Measurements from ENCODE around the gene SCNN1B. TPM values are rescaled to one million over a fixed set of nuclear protein-coding genes. Genes with fewer than 3 reads are reported as not detected.

Gene SCNN1B
- total and polyA plus RNA-seq, 2 of the 13 experiments (the other 11 are each of a cell fraction or from before 2014, with no cell fraction given), result not detected

GRCh38 chr16:23409522-23409921 is 107.4 kb downstream of the SCNN1B start (continued):
- TF ChIP-seq ARID5B (CRISPR knock-in tag; IDR thresholded peaks at IDR 0.05) (no peak), ISL2 (CRISPR knock-in tag; IDR thresholded peaks at IDR 0.05) (no peak), MTF1 (CRISPR knock-in tag; IDR thresholded peaks at IDR 0.05) (no peak), MLLT10 (CRISPR knock-in tag; IDR thresholded peaks at IDR 0.05) (no peak)

GRCh38 chr16:23410176-23410575 is 108.1 kb downstream of the SCNN1B start:
- H3K79me2 ChIP-seq (ENCODE audit: insufficient read depth, low read length), result no peaks in the 10 kb centered on the region
- 91% methylated on average over 4 of the region's 4 CpGs for WGBS (ENCODE audit: low lambda C conversion rate)
- BruUV-seq (replicated peaks), result no TSS peak
- intact Hi-C loops (cut with micrococcal nuclease; ENCODE audit: unreplicated experiment), result no loop called here
- in situ Hi-C loops (cut with HindIII; ENCODE audit: extremely low pct_ligation_motif_present, low pct_unique_long_range_greater_than_20kb), result no loop called here
- H3K9me3 ChIP-seq (ENCODE audit: low read length), result no peaks in the 10 kb centered on the region
- no peaks in the 10 kb centered on the region for H3K27me3 ChIP-seq (ENCODE audit: control insufficient read depth in 1 of 2, insufficient read depth in 2 of 2, low read length in 2 of 2)
- DNase-seq (ENCODE audit: low spot score) (no peak), ATAC-seq (no peak), FAIRE-seq (no peak)
- H4K20me1 ChIP-seq (ENCODE audit: insufficient read depth, low read length), result no peaks in the 10 kb centered on the region
- no peak overlapping the region for H3K9ac ChIP-seq (ENCODE audit: insufficient read depth, low read depth, low read length)
- TF ChIP-seq GMEB1 (CRISPR knock-in tag; IDR thresholded peaks at IDR 0.05; ENCODE audit: borderline replicate concordance) (no peak), TFE3 (CRISPR knock-in tag; IDR thresholded peaks at IDR 0.05) (no peak), ZNF652 (CRISPR knock-in tag; IDR thresholded peaks at IDR 0.05; ENCODE audit: borderline replicate concordance, low read depth) (no peak), BATF2 (CRISPR knock-in tag; IDR thresholded peaks at IDR 0.05) (no peak)
- H3K36me3 ChIP-seq (replicated peaks in 1 of 2; ENCODE audit: control insufficient read depth in 1 of 2, insufficient read depth in 2 of 2, low read length in 2 of 2), result peaks cover 22 to 67% of the 10 kb centered on the region in 2 experiments; a peak in 4 of 5 replicates
- no peaks in the 10 kb centered on the region for H3K4me1 ChIP-seq (ENCODE audit: insufficient read depth, low read length)
- H3K4me3 ChIP-seq (replicated peaks in 1 of 3; ENCODE audit: insufficient read depth in 1 of 3, low read depth in 2 of 3, low read length in 3 of 3), result no peak overlapping the region
- ChIA-PET POLR2A (no interaction called here), CTCF (ENCODE audit: low intra/inter-chr PET ratio, low total read pairs) (no interaction called here)
- no peak overlapping the region for H3K27ac ChIP-seq (ENCODE audit: extremely low read length, insufficient read depth, low read length)
- H3K4me2 ChIP-seq (ENCODE audit: low read depth, low read length), result no peak overlapping the region
- H2AFZ ChIP-seq (ENCODE audit: low read length), result no peak overlapping the region

All from HepG2 (cell line).